ENCODE data around the gene DUSP22. TPM values are rescaled to one million over a fixed set of nuclear protein-coding genes. Genes with fewer than 3 reads are reported as not detected.

Gene DUSP22
- total and polyA plus RNA-seq, 9 of the 15 experiments (the other 6 are each of a cell fraction or from before 2014, with no cell fraction given) = 9.3 to 19.4 (median 11.8) TPM

DNA sequence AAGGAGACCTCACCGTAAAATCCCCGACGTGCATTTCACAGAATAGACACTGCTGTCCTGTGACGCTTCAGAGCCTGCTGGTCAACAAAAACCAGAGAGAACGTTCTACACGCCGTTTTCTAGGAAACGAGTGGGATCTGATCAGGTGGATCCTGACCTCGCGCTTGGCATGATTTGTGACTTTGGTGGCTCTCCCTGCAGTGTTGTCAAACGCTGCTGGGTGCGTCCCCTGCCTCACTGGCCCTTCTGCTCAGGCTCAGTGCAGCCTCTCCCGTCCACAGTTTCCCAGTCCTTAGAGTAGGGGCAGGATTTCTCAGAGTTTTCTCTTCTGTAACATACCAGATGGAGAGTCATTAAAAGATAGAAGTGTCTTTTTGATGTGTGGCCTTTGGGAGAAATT, 71.6 kb downstream of the DUSP22 start:
- 2% methylated on average over 13 of the region's 13 CpGs for WGBS (ENCODE audit: insufficient coverage, low coverage, missing lambda C conversion rate)
- Histone ChIP-seq H3K27ac (ENCODE audit: extremely low read depth, low read depth, low read length) (no peak overlapping the region), H2AFZ (ENCODE audit: low read depth, low read length) (no peak overlapping the region), H3K36me3 (ENCODE audit: control insufficient read depth, insufficient read depth, low read length) (no peaks in the 10 kb centered on the region), H3K9me1 (ENCODE audit: control insufficient read depth, insufficient read depth, low read length) (no peaks in the 10 kb centered on the region), H3K27me3 (ENCODE audit: control insufficient read depth in 2 of 2, insufficient read depth in 2 of 2, low read length in 2 of 2) (peaks cover 70 to 85% of the 10 kb centered on the region in 2 experiments), H3K9ac (ENCODE audit: insufficient read depth in 1 of 2, low read depth in 2 of 2, low read length in 2 of 2) (no peak overlapping the region), H3K79me2 (ENCODE audit: control insufficient read depth, insufficient read depth, low read length) (no peaks in the 10 kb centered on the region), H3K9me3 (replicated peaks; ENCODE audit: control insufficient read depth, insufficient read depth, low read depth, low read length) (no peaks in the 10 kb centered on the region), H3K4me1 (replicated peaks in 1 of 2; ENCODE audit: control insufficient read depth in 2 of 2, insufficient read depth in 2 of 2, low read length in 2 of 2) (0 out of 5 replicates have a peak, but pooled peaks cover 0 to 2% of the 10 kb centered on the region in 2 experiments), H4K20me1 (replicated peaks; ENCODE audit: control insufficient read depth, insufficient read depth, low read length) (no peaks in the 10 kb centered on the region; the same call in 1 of the 2 replicates), H3K4me3 (no peak overlapping the region), H3K4me2 (ENCODE audit: insufficient read depth, low read length) (no peak overlapping the region)
- intact Hi-C loops (cut with micrococcal nuclease) (loop anchor here (5.0 kb wide), 1 partner anchor 147 kb away; no protein-coding TSS in a partner anchor), in situ Hi-C loops (cut with MboI) (no loop called here)
- no TSS peak for BruUV-seq (replicated peaks)
- FAIRE-seq (no peak), DNase-seq (ENCODE audit: extremely low read depth in 1 of 4, low spot score in 3 of 4) (no peak), ATAC-seq (no peak)
- CTCF ChIA-PET (ENCODE audit: low intra/inter-chr PET ratio) = no interaction called here
- POLR2A ChIA-PET = no interaction called here
- TF ChIP-seq EZH2 (IDR thresholded peaks at IDR 0.05; ENCODE audit: borderline replicate concordance, low read depth, low read length) (0 out of 2 replicates have a peak, but pooled peaks have one; percentile 44), ZFP36 (IDR thresholded peaks at IDR 0.05; ENCODE audit: low read depth, low read length, partially characterized antibody) (peak; percentile 1), FOXJ3 (CRISPR knock-in tag; IDR thresholded peaks at IDR 0.05) (no peak), NR1H2 (CRISPR knock-in tag; IDR thresholded peaks at IDR 0.05) (no peak), GTF2A2 (tag; IDR thresholded peaks at IDR 0.05) (no peak), ZNF324 (CRISPR knock-in tag; IDR thresholded peaks at IDR 0.05) (no peak), ZNF445 (CRISPR knock-in tag; IDR thresholded peaks at IDR 0.05; ENCODE audit: low read depth) (no peak), TRIM28 (IDR thresholded peaks at IDR 0.05) (no peak), DPF2 (IDR thresholded peaks at IDR 0.05) (no peak), NCOA1 (IDR thresholded peaks at IDR 0.05; ENCODE audit: low read depth) (no peak), TARDBP (IDR thresholded peaks at IDR 0.05) (no peak), RNF2 (IDR thresholded peaks at IDR 0.05) (0 out of 2 replicates have a peak, but pooled peaks have one; percentile 2), ZNF134 (CRISPR knock-in tag; conservative IDR thresholded peaks at IDR 0.05) (no peak), CBX8 (IDR thresholded peaks at IDR 0.05; ENCODE audit: borderline replicate concordance, extremely low read depth, low read depth, low read length, poor library complexity, severe bottlenecking) (no peak)
- TF ChIP-seq, protein P1, sequence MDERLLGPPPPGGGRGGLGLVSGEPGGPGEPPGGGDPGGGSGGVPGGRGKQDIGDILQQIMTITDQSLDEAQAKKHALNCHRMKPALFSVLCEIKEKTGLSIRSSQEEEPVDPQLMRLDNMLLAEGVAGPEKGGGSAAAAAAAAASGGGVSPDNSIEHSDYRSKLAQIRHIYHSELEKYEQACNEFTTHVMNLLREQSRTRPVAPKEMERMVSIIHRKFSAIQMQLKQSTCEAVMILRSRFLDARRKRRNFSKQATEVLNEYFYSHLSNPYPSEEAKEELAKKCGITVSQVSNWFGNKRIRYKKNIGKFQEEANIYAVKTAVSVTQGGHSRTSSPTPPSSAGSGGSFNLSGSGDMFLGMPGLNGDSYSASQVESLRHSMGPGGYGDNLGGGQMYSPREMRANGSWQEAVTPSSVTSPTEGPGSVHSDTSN (CRISPR knock-in tag; IDR thresholded peaks at IDR 0.05; ENCODE audit: low read depth) = no peak
- TF ChIP-seq, protein P1 (tag; conservative IDR thresholded peaks at IDR 0.05; ENCODE audit: low read depth) = no peak
- TF ChIP-seq, protein P2, sequence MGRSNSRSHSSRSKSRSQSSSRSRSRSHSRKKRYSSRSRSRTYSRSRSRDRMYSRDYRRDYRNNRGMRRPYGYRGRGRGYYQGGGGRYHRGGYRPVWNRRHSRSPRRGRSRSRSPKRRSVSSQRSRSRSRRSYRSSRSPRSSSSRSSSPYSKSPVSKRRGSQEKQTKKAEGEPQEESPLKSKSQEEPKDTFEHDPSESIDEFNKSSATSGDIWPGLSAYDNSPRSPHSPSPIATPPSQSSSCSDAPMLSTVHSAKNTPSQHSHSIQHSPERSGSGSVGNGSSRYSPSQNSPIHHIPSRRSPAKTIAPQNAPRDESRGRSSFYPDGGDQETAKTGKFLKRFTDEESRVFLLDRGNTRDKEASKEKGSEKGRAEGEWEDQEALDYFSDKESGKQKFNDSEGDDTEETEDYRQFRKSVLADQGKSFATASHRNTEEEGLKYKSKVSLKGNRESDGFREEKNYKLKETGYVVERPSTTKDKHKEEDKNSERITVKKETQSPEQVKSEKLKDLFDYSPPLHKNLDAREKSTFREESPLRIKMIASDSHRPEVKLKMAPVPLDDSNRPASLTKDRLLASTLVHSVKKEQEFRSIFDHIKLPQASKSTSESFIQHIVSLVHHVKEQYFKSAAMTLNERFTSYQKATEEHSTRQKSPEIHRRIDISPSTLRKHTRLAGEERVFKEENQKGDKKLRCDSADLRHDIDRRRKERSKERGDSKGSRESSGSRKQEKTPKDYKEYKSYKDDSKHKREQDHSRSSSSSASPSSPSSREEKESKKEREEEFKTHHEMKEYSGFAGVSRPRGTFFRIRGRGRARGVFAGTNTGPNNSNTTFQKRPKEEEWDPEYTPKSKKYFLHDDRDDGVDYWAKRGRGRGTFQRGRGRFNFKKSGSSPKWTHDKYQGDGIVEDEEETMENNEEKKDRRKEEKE (IDR thresholded peaks at IDR 0.05; ENCODE audit: borderline replicate concordance in 1 of 2, control insufficient read depth in 1 of 2, low read depth in 2 of 2, low read length in 1 of 2) = no peak
- TF ChIP-seq, protein P3, sequence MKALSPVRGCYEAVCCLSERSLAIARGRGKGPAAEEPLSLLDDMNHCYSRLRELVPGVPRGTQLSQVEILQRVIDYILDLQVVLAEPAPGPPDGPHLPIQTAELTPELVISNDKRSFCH (CRISPR knock-in tag; IDR thresholded peaks at IDR 0.05) = no peak
- TF ChIP-seq, protein P3 (tag; IDR thresholded peaks at IDR 0.05) = no peak
